ENCODE data around the gene CHID1. TPM values are rescaled to one million over a fixed set of nuclear protein-coding genes. Genes with fewer than 3 reads are reported as not detected.

Gene CHID1
- total RNA-seq, 1 experiment from 2014 or later, result 85.6 TPM

DNA sequence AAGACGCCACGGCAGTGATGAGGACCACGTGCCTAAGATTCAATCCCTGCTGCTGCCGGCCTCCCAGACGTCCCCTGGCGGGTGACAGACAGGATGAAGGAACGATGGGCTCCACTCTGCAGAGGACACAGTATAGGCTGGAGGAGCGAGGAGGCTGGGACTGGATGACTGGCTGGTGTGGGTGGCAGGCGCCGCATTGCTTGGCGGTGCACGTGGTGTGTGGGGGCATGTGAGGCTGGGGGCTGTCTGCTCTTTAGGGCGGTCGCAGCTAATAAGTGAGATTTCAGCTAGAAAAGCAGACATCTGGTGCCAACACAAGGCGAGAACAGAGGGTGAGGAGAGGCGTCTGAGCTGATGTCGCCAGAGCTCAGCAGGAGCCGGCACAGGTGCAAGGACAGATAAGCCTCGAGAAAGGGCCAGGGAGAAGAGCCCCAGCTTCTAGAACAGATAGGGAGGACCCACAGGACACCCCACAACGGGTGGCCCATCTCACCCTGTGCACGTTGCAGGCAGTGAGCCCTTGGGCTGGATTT is 34.8 kb downstream of the CHID1 start:
- H3K4me1 ChIP-seq (replicated peaks; ENCODE audit: insufficient read depth), result no peaks in the 10 kb centered on the region
- peaks cover 6% of the 10 kb centered on the region; the same call in 1 of the 2 replicates for H3F3A ChIP-seq (ENCODE audit: insufficient read depth, low read depth)
- H3K36me3 ChIP-seq (ENCODE audit: low read depth), result no peaks in the 10 kb centered on the region
- intact Hi-C loops (cut with micrococcal nuclease; ENCODE audit: unreplicated experiment), result no loop called here
- H3K27me3 ChIP-seq (ENCODE audit: insufficient read depth, low read depth), result no peaks in the 10 kb centered on the region
- H4K20me1 ChIP-seq (ENCODE audit: insufficient read depth), result peaks cover 2% of the 10 kb centered on the region
- H3K9me3 ChIP-seq (ENCODE audit: insufficient read depth, low read depth), result no peaks in the 10 kb centered on the region
- no TSS peak for BruUV-seq (replicated peaks)
- H2AFZ ChIP-seq, result no peak overlapping the region
- no peak for TF ChIP-seq EZH2 (IDR thresholded peaks at IDR 0.05; ENCODE audit: low read depth)
- TF ChIP-seq, protein P1, sequence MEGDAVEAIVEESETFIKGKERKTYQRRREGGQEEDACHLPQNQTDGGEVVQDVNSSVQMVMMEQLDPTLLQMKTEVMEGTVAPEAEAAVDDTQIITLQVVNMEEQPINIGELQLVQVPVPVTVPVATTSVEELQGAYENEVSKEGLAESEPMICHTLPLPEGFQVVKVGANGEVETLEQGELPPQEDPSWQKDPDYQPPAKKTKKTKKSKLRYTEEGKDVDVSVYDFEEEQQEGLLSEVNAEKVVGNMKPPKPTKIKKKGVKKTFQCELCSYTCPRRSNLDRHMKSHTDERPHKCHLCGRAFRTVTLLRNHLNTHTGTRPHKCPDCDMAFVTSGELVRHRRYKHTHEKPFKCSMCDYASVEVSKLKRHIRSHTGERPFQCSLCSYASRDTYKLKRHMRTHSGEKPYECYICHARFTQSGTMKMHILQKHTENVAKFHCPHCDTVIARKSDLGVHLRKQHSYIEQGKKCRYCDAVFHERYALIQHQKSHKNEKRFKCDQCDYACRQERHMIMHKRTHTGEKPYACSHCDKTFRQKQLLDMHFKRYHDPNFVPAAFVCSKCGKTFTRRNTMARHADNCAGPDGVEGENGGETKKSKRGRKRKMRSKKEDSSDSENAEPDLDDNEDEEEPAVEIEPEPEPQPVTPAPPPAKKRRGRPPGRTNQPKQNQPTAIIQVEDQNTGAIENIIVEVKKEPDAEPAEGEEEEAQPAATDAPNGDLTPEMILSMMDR (conservative IDR thresholded peaks at IDR 0.05), result no peak
- H3K4me2 ChIP-seq, result no peak overlapping the region
- no peak overlapping the region for H3K4me3 ChIP-seq
- no peak overlapping the region for H3K27ac ChIP-seq
- no peak for DNase-seq
- ChIA-PET POLR2A (ENCODE audit: unreplicated experiment) (no interaction called here), CTCF (no interaction called here)
- H3K9me2 ChIP-seq (ENCODE audit: insufficient read depth), result no peaks in the 10 kb centered on the region
- no peaks in the 10 kb centered on the region for H3K79me2 ChIP-seq (ENCODE audit: low read depth)

DNA sequence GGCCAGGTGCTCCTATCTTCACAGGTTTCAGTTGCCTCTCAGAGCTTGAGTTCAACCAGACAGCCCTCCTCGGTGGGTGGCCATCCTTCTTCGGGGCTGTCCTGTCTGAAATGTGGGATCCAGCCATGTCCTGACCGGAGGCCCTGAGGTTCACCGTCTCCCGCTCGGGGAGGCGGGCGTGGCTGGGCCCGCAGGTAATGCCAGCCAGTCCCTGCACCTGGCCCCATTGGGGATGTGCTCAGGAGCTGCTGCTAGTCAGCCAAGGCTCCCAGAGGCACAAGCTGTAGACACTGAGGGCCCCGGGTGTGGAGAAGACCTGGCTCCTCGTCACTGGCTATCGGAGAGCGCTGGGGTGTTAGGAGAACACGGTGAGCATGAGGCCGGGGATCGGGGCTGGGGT is 35.4 kb downstream of the CHID1 start:
- Histone ChIP-seq H3K36me3 (ENCODE audit: low read depth) (no peaks in the 10 kb centered on the region), H3K4me3 (no peak overlapping the region), H4K20me1 (ENCODE audit: insufficient read depth) (peaks cover 2% of the 10 kb centered on the region), H2AFZ (no peak overlapping the region), H3K27me3 (ENCODE audit: insufficient read depth, low read depth) (no peaks in the 10 kb centered on the region), H3K4me2 (no peak overlapping the region), H3K9me2 (ENCODE audit: insufficient read depth) (no peaks in the 10 kb centered on the region), H3K9me3 (ENCODE audit: insufficient read depth, low read depth) (no peaks in the 10 kb centered on the region), H3K27ac (no peak overlapping the region), H3K79me2 (ENCODE audit: low read depth) (no peaks in the 10 kb centered on the region), H3F3A (ENCODE audit: insufficient read depth, low read depth) (peaks cover 6% of the 10 kb centered on the region; the same call in 1 of the 2 replicates), H3K4me1 (replicated peaks; ENCODE audit: insufficient read depth) (no peaks in the 10 kb centered on the region)
- no peak for DNase-seq
- no TSS peak for BruUV-seq (replicated peaks)
- intact Hi-C loops (cut with micrococcal nuclease; ENCODE audit: unreplicated experiment), result no loop called here
- CTCF ChIA-PET, result no interaction called here
- POLR2A ChIA-PET (ENCODE audit: unreplicated experiment), result no interaction called here
- no peak for TF ChIP-seq EZH2 (IDR thresholded peaks at IDR 0.05; ENCODE audit: low read depth)

DNA sequence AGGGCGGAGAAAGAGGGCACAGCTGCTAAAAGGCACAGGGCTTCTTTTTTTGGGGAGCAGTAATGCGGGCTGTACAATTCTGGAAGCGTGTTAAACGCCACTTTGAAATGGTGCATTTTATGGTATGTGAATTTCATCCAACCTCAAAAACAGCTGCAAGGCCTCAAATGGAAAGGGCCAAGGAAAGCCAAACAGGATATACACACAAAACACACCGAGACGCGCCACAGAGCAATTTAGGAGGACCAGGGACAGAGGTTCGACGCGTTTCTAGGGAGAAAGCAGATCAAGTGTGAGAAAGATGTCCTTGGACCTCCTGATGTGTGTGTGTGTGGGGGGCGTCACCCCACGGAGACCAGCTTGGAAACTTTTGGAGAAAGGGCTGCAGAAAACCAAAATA is 36.9 kb downstream of the CHID1 start:
- Histone ChIP-seq H4K20me1 (ENCODE audit: insufficient read depth) (peaks cover 2% of the 10 kb centered on the region), H2AFZ (no peak overlapping the region), H3K36me3 (ENCODE audit: low read depth) (no peaks in the 10 kb centered on the region), H3K9me3 (ENCODE audit: insufficient read depth, low read depth) (no peaks in the 10 kb centered on the region), H3K4me2 (no peak overlapping the region), H3F3A (ENCODE audit: insufficient read depth, low read depth) (peaks cover 6% of the 10 kb centered on the region; the same call in 1 of the 2 replicates), H3K4me1 (replicated peaks; ENCODE audit: insufficient read depth) (no peaks in the 10 kb centered on the region), H3K4me3 (no peak overlapping the region), H3K27me3 (ENCODE audit: insufficient read depth, low read depth) (no peaks in the 10 kb centered on the region), H3K27ac (no peak overlapping the region), H3K79me2 (ENCODE audit: low read depth) (no peaks in the 10 kb centered on the region), H3K9me2 (ENCODE audit: insufficient read depth) (no peaks in the 10 kb centered on the region)
- POLR2A ChIA-PET (ENCODE audit: unreplicated experiment), result no interaction called here
- no TSS peak for BruUV-seq (replicated peaks)
- TF ChIP-seq, protein P1 (conservative IDR thresholded peaks at IDR 0.05), result no peak
- no peak for TF ChIP-seq EZH2 (IDR thresholded peaks at IDR 0.05; ENCODE audit: low read depth)
- intact Hi-C loops (cut with micrococcal nuclease; ENCODE audit: unreplicated experiment), result no loop called here
- no peak for DNase-seq
- CTCF ChIA-PET, result no interaction called here

DNA sequence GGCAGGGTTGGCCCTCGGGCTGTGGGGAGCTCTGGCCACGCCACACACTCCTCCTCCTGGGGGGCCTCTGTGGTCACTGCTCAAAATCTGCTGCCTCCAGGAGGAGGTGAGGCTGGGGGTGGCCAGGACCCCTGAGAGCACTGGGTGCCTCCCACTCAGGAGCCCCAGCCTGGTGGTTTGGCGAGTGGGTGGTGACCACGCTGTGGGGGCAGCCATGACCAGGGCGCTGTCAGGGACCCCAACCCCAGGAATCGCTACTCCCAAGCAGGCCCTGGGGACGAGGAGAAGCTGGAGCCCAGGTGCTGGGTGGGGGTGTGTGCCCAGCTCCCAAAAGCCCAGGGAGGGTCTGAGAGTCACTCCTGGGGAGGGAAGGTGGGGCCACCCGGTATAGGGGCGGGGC is 37.8 kb downstream of the CHID1 start:
- Histone ChIP-seq H3K36me3 (ENCODE audit: low read depth) (no peaks in the 10 kb centered on the region), H2AFZ (no peak overlapping the region), H3K79me2 (ENCODE audit: low read depth) (no peaks in the 10 kb centered on the region), H4K20me1 (ENCODE audit: insufficient read depth) (peaks cover under 1% of the 10 kb centered on the region), H3K9me2 (ENCODE audit: insufficient read depth) (no peaks in the 10 kb centered on the region), H3K4me3 (no peak overlapping the region), H3K27ac (no peak overlapping the region), H3F3A (ENCODE audit: insufficient read depth, low read depth) (peaks cover under 1% of the 10 kb centered on the region; the same call in 1 of the 2 replicates), H3K4me1 (replicated peaks; ENCODE audit: insufficient read depth) (no peaks in the 10 kb centered on the region), H3K27me3 (ENCODE audit: insufficient read depth, low read depth) (no peaks in the 10 kb centered on the region), H3K4me2 (no peak overlapping the region), H3K9me3 (ENCODE audit: insufficient read depth, low read depth) (no peaks in the 10 kb centered on the region)
- ChIA-PET POLR2A (ENCODE audit: unreplicated experiment) (no interaction called here), CTCF (no interaction called here)
- TF ChIP-seq EZH2 (IDR thresholded peaks at IDR 0.05; ENCODE audit: low read depth), result no peak
- TF ChIP-seq, protein P1 (conservative IDR thresholded peaks at IDR 0.05), result no peak
- no peak for DNase-seq
- intact Hi-C loops (cut with micrococcal nuclease; ENCODE audit: unreplicated experiment), result no loop called here
- BruUV-seq (replicated peaks), result no TSS peak

All from PC-9 (cell line).